IgD-negative memory B cell (primary cell): ENCODE results near the gene TMEM175. TPM values are rescaled to one million over a fixed set of nuclear protein-coding genes. Genes with fewer than 3 reads are reported as not detected.

Experiments used
- H3K27ac Mint-ChIP-seq, 3 donors: one replicate each; pipeline ENCODE4 v1.8.0; 2020 to 2022; ENCODE audit warnings: mild to moderate bottlenecking in 3 of 3, mixed read lengths in 3 of 3, moderate library complexity in 1 of 3
- H3K27me3 Mint-ChIP-seq: one replicate; pipeline ENCODE4 v1.8.0; 2021; ENCODE audit warnings: mixed read lengths
- H3K36me3 Mint-ChIP-seq: one replicate; pipeline ENCODE4 v1.8.0; 2020; ENCODE audit warnings: mild to moderate bottlenecking, mixed read lengths
- H3K4me1 Mint-ChIP-seq, 3 donors: one replicate each; pipeline ENCODE4 v1.8.0; 2020 to 2022; ENCODE audit warnings: mixed read lengths in 3 of 3, mild to moderate bottlenecking in 1 of 3
- H3K4me3 Mint-ChIP-seq, 4 donors: one replicate each; pipeline ENCODE4 v1.8.0; 2020 to 2022; ENCODE audit warnings: mild to moderate bottlenecking in 4 of 4, mixed read lengths in 4 of 4, moderate library complexity in 3 of 4
- H3K9me3 Mint-ChIP-seq, 3 donors: one replicate each; pipeline ENCODE4 v1.8.0; 2020 to 2021; ENCODE audit warnings: mixed read lengths in 3 of 3, mild to moderate bottlenecking in 1 of 3
- polyA plus RNA-seq: library from polyadenylated mRNA; unstranded; fragments of 300-500 nt; fragmentation: Illumina TruSeq; gene quantifications from one replicate; pipeline ENCODE4 v1.2.3, GENCODE V29; 2021

The TMEM175 gene
- polyA plus RNA-seq, 1 donor from 2014 or later, result 20.0 TPM

DNA sequence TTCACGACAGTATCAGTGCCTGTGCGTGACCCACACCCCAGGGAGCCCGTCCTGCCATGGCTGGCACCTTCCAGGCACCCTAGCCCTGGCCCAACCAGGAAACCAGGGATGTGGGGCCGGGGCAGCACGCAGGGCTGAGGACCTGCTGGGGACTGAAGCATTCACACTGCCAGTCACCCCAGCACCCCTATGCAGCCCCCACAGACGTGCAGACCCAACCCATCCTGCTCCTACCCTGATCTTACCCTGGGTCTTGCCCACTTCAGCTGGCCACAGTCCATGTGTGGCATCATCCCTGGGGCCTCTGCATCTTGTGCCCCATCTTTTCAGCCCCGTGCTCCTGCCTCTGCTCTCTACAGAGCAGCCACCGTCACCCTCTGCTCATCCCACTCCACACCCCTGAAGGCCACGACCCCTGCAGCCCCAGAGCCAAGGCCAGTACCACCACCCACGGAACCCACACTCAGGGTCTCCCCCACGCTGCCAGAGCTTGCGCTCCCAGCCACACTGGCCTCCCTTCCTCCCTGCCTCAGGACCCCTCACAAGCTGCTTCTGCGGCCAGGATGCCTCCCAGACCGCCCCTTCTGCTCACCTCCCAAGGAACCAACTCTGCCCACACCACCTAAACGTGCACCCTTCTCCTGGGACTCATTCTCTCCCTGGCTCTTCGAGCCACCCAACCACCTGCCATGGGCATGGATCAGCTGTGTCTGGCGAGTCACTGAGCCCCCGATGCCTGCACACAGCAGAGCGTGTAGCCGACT, 25.7 kb upstream of the TMEM175 start:
- H3K27me3 Mint-ChIP-seq, result no peaks in the 10 kb centered on the region
- H3K36me3 Mint-ChIP-seq, result peaks cover 2% of the 10 kb centered on the region
- no peak overlapping the region for H3K4me3 Mint-ChIP-seq

DNA sequence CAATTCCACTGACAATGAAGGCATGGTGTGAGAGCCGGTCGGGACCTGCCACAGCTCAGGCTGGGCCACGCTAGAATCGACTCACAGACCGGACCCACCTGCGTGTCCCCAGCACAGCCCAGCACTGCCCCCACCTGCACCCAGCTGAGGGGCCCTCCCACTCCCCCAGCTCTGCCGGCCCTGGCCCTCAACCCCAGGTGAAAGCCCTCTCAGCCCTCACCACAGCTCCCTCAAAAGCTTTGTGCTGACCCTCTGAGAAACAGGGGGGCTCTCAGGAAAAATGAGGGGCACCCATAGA, 25.2 kb upstream of the TMEM175 start:
- H3K36me3 Mint-ChIP-seq, result peaks cover 2% of the 10 kb centered on the region
- H3K9me3 Mint-ChIP-seq, result no peaks in the 10 kb centered on the region
- H3K27ac Mint-ChIP-seq, result peak overlapping the region in 1 of 3 donors; percentile 71
- H3K4me3 Mint-ChIP-seq, result no peak overlapping the region
- H3K4me1 Mint-ChIP-seq, result peaks cover 0 to 2% (median 0%) of the 10 kb centered on the region in 3 donors
- no peaks in the 10 kb centered on the region for H3K27me3 Mint-ChIP-seq

More for the DNA sequence above, 25.7 kb upstream of the TMEM175 start:
- Mint-ChIP-seq H3K4me1 (peaks cover 0 to 2% (median 0%) of the 10 kb centered on the region in 3 donors), H3K27ac (peak overlapping the region in 2 of 3 donors; percentile 71 to 83), H3K9me3 (no peaks in the 10 kb centered on the region)

DNA sequence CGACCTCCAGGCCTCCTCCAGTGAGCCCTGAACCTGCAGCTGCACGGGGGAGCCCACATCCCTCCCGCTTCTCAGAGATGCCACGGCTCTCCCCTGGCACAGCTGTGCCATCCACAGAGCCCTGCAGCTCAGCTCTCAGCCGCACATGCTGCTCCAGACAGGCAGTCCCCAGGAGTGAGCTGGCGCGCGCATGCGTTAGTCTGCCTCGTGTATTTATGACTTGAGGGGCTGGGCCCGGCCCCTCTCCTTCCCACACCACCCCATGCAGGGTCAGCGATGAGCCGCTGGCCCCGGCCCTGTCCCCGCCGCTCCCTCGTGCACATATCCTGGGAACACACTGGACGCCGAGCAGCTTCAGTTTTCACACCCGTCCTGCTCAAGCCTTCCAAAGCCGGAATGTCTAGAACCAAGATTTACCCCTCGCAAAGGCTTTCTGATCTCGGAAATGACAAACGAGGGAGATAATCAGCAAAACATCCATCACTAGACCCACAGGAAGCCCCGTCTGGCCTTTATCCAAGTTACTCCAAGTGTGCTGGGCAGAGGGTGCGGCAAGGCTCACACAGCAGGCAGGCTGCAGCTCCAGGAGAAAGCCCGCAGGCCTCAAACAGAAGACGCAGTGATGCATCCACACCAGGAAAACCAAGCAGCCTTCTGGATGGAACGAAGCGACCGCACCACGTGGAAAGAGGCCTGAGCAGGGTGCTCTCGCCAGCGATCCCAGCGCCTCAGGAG, 24.4 kb upstream of the TMEM175 start:
- peaks cover 0 to 2% (median 0%) of the 10 kb centered on the region in 3 donors for H3K4me1 Mint-ChIP-seq
- no peak overlapping the region for H3K4me3 Mint-ChIP-seq
- peaks cover 2% of the 10 kb centered on the region for H3K36me3 Mint-ChIP-seq
- no peak overlapping the region for H3K27ac Mint-ChIP-seq
- no peaks in the 10 kb centered on the region for H3K27me3 Mint-ChIP-seq
- H3K9me3 Mint-ChIP-seq, result no peaks in the 10 kb centered on the region

DNA sequence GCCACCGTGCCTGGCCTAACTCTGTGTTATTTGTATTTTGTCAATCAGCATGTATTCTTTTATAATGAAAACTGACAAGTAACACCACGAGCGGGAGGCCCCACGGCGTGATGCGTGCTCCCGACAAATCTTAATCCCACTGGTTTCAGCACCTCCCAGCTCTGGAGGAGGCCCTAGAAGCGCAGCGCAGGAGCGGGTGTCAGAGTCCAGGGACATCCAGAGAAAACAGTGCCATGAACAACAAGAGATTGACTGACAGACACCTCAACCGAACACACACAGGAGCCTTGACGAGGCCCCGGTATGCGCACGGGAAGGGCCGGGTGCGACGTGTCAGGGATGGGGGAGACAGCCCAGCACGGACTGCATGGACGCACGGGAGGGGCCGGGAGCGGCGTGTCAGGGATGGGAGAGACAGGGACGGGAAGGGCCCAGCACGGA, 23.1 kb upstream of the TMEM175 start:
- Mint-ChIP-seq H3K9me3 (no peaks in the 10 kb centered on the region), H3K4me3 (no peak overlapping the region), H3K36me3 (peaks cover 2% of the 10 kb centered on the region), H3K27ac (no peak overlapping the region), H3K4me1 (peaks cover 0 to 2% (median 0%) of the 10 kb centered on the region in 3 donors), H3K27me3 (no peaks in the 10 kb centered on the region)

DNA sequence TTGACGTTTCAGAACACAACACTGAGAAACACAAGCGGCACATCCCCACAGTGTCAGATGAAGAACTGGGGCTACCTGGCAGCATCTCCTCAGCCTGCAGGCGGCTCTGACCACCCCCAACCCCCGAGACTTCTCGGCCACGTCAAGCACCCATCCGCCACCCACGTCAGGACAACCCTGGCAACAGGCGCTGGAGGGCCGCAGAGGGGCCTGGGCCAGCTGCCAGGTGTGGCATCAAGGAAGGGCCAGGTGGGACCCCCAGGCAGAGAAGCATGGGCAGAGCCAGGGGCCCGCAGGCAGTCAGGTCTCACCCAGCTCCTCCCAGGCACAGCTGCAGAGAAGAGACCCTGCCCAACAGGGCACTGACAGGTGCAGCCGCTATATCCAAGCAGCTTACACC, 22.4 kb upstream of the TMEM175 start:
- Mint-ChIP-seq H3K4me1 (peaks cover 0 to 2% (median 0%) of the 10 kb centered on the region in 3 donors), H3K4me3 (no peak overlapping the region), H3K36me3 (peaks cover 2% of the 10 kb centered on the region), H3K27me3 (no peaks in the 10 kb centered on the region), H3K9me3 (no peaks in the 10 kb centered on the region), H3K27ac (no peak overlapping the region)

DNA sequence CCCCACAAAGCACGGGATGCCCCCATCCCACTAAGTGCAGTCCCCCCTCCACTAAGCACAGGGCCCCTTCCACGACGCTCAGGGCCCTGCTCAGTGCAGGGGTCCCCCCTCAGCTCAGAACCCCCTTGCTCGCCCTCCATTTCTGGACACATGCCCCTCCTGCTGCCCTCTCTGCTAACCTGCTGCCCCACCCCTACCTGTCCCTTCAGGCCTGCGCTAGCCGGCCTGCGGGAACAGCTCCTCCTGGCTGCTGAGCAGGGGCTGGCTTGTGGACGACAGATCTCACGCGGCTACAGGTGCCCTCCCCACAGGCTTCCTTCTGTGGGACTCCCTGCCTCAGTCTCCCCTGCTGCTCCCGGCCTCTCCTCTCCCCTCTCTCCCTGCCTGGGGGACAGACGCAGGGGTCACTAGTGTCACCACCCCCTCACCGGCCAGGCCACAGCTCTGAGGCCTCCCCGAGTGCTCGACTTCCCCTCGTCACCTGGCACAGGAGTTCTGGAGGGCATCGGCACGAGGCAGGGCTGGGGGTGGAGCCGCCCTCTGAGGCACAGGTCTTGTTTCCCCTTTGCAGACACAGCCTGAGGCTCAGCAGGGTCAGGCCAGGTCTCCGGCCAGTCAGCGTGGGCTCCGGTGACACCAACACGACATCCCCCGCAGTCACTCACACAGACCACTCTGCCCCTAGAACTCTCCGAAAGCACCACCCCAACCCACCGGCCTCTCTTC, 21.7 kb upstream of the TMEM175 start:
- Mint-ChIP-seq H3K9me3 (no peaks in the 10 kb centered on the region), H3K27me3 (no peaks in the 10 kb centered on the region), H3K4me1 (peaks cover 6 to 9% (median 6%) of the 10 kb centered on the region in 3 donors), H3K27ac (no peak overlapping the region), H3K4me3 (no peak overlapping the region), H3K36me3 (peaks cover 2% of the 10 kb centered on the region)

DNA sequence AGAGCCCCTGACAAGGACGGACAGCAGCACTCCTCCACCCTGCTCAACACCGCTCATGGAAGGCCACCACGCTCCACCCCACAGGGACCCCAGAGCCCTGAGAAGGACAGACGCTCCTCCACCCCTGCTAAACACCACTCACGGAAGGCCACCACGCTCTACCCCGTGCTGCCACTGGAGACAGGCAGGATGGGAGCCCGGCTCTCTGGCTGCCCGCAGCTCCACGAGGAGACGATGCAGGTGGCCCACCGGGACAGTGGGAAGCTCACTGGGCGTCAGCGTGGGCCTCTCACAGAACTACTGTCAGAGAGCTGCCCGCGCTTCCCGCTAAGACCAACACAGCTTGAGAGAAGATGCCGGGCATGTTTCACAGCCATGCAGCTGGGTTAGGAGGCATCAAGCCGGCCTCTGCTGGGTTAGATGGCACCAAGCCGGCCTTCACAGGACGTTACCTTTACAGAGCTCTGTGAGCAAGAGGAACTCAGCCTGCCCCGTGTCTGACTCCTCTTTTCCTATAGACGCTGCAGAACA, 21.0 kb upstream of the TMEM175 start:
- H3K27ac Mint-ChIP-seq, result peak overlapping the region in 1 of 3 donors; percentile 74

DNA sequence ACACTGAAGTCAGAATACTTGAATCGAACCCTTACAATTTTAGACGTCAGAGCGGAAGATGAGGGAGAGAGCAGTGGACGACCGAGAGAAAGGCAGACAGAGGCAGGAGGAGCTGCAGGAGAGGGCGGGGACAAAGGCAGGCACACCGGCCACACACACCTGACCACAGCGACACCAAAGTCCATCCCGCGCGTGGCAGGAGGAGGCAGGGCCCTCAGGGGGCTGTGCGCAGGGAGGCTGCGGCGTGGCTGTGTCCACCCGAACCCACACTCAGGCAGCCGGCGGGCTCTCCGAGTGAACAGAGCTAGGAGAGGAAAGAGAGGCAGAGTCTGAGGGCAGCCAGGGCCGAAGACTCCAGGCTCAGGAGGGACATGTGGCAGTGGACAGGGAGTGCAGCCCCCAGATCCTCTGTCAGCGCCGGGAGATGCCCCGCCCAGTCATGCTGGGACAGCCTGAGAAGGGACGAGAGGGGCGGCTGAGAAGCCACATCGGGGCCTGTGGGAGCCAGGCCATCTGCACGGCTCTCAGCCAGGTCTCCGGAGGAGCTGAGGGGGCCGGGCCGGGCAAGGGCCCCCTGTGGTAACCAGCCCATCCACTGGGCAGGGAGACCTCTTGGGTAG, 20.3 kb upstream of the TMEM175 start:
- Mint-ChIP-seq H3K4me1 (peaks cover 15 to 20% (median 16%) of the 10 kb centered on the region in 3 donors), H3K9me3 (no peaks in the 10 kb centered on the region), H3K36me3 (peaks cover 2% of the 10 kb centered on the region), H3K4me3 (no peak overlapping the region), H3K27ac (peak overlapping the region in 1 of 3 donors; percentile 74), H3K27me3 (no peaks in the 10 kb centered on the region)

More for the DNA sequence above, 21.0 kb upstream of the TMEM175 start:
- Mint-ChIP-seq H3K27me3 (no peaks in the 10 kb centered on the region), H3K9me3 (no peaks in the 10 kb centered on the region), H3K4me3 (no peak overlapping the region), H3K4me1 (peaks cover 10 to 15% (median 12%) of the 10 kb centered on the region in 3 donors), H3K36me3 (peaks cover 2% of the 10 kb centered on the region)

DNA sequence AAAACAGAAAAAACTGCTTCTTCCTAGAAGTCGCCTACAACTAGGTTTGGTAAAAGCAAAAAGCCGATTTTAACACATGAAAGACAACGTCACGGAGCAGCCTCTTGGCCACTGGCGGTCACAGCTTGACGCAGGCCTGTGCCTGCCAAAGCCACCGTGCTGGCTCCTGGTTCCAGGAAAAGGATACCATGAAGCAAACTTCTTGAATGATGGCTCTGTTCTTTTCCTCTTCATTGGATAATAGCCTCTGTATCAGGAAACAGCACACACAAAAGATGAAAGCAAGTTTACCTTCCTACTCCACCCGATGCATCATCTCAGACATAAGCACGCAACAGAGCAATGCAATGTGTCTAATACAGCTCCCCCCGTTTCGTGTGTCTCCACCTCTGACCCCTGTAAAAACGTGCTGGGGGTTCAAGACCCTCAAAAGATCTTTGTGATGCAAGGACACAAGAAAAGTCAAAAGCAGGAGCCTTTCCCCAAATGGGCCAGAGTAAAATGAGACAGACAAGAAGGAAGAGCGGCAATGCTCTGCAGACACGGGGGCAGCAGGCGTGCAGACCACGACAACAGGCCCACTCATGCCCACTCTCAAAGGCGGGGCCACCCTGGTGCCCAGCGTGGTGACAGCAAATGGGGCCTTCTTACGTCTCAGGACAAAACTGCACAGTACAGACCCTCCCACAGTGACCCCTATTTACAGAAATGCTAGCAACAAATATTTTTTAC, 19.5 kb upstream of the TMEM175 start:
- peaks cover 17 to 26% (median 20%) of the 10 kb centered on the region in 3 donors for H3K4me1 Mint-ChIP-seq
- H3K9me3 Mint-ChIP-seq, result no peaks in the 10 kb centered on the region
- H3K27ac Mint-ChIP-seq, result peak overlapping the region in 1 of 3 donors; percentile 78
- peaks cover 2% of the 10 kb centered on the region for H3K36me3 Mint-ChIP-seq
- H3K4me3 Mint-ChIP-seq, result no peak overlapping the region
- H3K27me3 Mint-ChIP-seq, result no peaks in the 10 kb centered on the region

DNA sequence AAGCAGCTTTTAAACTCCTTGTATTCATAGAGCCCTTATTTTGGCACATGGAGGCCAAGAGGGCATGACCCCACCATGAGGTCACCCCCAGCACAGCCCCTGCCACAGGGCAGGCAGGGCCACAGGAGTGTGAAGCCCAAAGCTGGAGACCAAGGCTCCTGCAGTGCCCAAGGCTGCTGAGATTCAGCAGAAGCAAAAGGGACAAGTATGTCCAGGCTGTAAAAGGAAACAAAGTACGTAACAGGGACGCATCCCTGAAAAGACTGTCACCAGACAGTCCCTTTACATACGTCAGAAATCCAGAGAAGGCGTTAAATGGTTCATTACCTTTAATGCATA, 19.0 kb upstream of the TMEM175 start:
- Mint-ChIP-seq H3K36me3 (peaks cover 2% of the 10 kb centered on the region), H3K9me3 (no peaks in the 10 kb centered on the region), H3K27ac (no peak overlapping the region), H3K4me3 (no peak overlapping the region), H3K27me3 (no peaks in the 10 kb centered on the region), H3K4me1 (peaks cover 23 to 30% (median 25%) of the 10 kb centered on the region in 3 donors)

DNA sequence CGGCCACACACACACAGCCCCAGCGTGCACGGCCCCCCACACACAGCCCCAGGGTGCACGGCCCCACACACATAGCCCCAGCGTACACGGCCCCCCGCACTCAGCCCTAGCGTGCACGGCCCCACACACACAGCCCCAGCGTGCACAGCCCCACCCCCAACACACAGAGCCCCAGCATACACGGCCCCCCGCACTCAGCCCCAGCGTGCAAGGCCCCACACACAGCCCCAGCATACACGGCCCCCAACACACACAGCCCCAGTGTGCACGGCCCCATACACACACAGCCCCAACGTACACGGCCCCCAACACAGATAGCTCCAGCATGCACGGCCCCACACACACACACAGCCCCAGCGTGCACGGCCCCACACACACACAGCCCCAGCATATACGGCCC, 17.7 kb upstream of the TMEM175 start:
- H3K36me3 Mint-ChIP-seq, result peaks cover 4% of the 10 kb centered on the region
- H3K9me3 Mint-ChIP-seq, result peaks cover 0 to 2% (median 0%) of the 10 kb centered on the region in 3 donors
- H3K4me3 Mint-ChIP-seq, result no peak overlapping the region
- peaks cover 24 to 34% (median 29%) of the 10 kb centered on the region in 3 donors for H3K4me1 Mint-ChIP-seq
- H3K27me3 Mint-ChIP-seq, result no peaks in the 10 kb centered on the region
- H3K27ac Mint-ChIP-seq, result no peak overlapping the region

DNA sequence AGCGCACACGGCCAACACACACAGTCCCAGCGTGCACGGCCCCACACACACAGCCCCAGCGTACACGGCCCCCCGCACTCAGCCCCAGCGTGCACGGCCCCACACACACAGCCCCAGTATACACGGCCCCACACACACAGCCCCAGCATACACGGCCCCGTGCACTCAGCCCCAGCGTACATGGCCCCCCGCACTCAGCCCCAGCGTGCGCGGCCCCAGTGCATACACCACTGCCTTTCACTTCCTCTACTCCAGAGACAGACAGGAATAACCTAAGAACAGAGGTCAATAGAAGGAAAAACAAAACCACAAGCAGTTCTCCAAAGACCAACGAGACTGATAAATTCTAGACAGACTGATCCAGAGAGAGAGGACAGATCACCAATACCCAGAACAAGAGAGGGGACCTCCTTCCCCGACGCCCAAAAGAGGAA, 17.2 kb upstream of the TMEM175 start:
- H3K9me3 Mint-ChIP-seq, result peaks cover 0 to 3% (median 0%) of the 10 kb centered on the region in 3 donors
- H3K4me3 Mint-ChIP-seq, result peak overlapping the region; percentile 2 to 85 (median 72)
- peaks cover 26 to 37% (median 33%) of the 10 kb centered on the region in 3 donors for H3K4me1 Mint-ChIP-seq
- no peaks in the 10 kb centered on the region for H3K27me3 Mint-ChIP-seq
- H3K27ac Mint-ChIP-seq, result peak overlapping the region in 1 of 3 donors; percentile 39
- peaks cover 3% of the 10 kb centered on the region for H3K36me3 Mint-ChIP-seq

DNA sequence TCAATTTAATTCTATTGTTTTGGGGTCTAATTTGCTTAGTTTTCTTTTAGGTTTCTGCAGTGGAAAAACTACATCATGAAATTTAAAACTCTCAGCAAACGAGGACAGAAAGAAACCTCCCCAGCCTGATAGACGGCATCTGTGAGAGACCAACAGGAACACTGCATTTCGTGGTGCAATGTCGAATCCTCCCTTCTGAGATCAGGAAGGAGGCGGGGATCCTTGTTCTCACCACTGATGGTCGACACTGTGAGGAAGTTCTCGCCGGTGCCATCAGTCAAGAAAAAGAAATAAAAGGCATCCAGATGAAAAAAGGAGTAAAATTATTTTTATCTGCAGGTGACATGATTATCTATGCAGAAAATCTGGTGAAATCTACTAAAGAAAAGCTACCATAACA, 16.7 kb upstream of the TMEM175 start:
- peak overlapping the region in 1 of 3 donors; percentile 62 for H3K27ac Mint-ChIP-seq
- peak overlapping the region in 3 of 4 donors; percentile 2 to 85 (median 63) for H3K4me3 Mint-ChIP-seq
- peaks cover 3% of the 10 kb centered on the region for H3K36me3 Mint-ChIP-seq
- H3K4me1 Mint-ChIP-seq, result peaks cover 28 to 39% (median 33%) of the 10 kb centered on the region in 3 donors
- no peaks in the 10 kb centered on the region for H3K27me3 Mint-ChIP-seq
- H3K9me3 Mint-ChIP-seq, result peaks cover 0 to 3% (median 0%) of the 10 kb centered on the region in 3 donors

DNA sequence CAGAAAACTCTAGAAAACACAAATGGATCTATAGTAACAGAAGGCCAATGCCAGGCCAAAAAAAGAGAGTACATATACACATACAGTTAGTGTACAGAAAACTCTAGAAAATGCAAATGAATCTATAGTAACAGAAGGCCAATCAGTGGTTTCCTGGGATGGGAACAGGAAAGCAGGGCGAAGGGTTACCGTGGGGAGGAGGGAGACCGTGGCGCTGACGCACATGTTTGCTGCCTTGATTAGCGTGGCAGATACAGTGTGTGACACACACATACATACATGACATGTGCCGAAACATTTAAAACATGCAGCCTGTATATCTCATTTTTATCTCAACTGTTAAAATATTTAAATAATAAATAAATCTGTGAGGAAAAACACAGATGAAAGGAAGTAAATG, 14.8 kb upstream of the TMEM175 start:
- no peak overlapping the region for H3K4me3 Mint-ChIP-seq
- no peaks in the 10 kb centered on the region for H3K27me3 Mint-ChIP-seq
- peaks cover 39 to 53% (median 44%) of the 10 kb centered on the region in 3 donors for H3K4me1 Mint-ChIP-seq
- H3K9me3 Mint-ChIP-seq, result peaks cover 0 to 3% (median 0%) of the 10 kb centered on the region in 3 donors
- H3K36me3 Mint-ChIP-seq, result peaks cover 3% of the 10 kb centered on the region
- no peak overlapping the region for H3K27ac Mint-ChIP-seq
